OCI-LY7 (cell line): ENCODE measurements around the gene CPD. TPM values are rescaled to one million over a fixed set of nuclear protein-coding genes. Genes with fewer than 3 reads are reported as not detected.
A peak's percentile ranks its signal among the peaks of the same experiment; 100 is the strongest.

Experiments used
- BruUV-seq: library from RNA; stranded (reverse); fragments of 400-500 nt; replicated peaks from 2 replicates; lab custom pipeline; 2021; lab: Mats Ljungman, UMichigan
- CTCF ChIA-PET: fragments of 300-600 bp; sonication (Branson Sonifier 250); formaldehyde crosslinking; loops from one replicate; lab custom pipeline; 2022; ENCODE audit warnings: antibody characterized with exemption; ENCODE audit not compliant: unreplicated experiment; lab: Charles Lee
- POLR2A ChIA-PET: fragments of 300-600 bp; sonication (Branson Sonifier 250); formaldehyde crosslinking; loops from one replicate; lab custom pipeline; 2022; ENCODE audit warnings: antibody characterized with exemption; lab: Charles Lee
- DNase-seq: peaks from one replicate; pipeline ENCODE4 v3.0.0-alpha.2; 2015; ENCODE audit warnings: low spot score
- H2AFZ ChIP-seq: fragments of 200-600 bp; sonication (generic), shearing (Covaris generic); 2 replicates; pipeline ENCODE4 v1.6.1; 2014; ENCODE audit warnings: mild to moderate bottlenecking, antibody characterized with exemption, low read length, moderate library complexity
- H3K27ac ChIP-seq: fragments of 200-600 bp; sonication (generic); 2 replicates; pipeline ENCODE4 v1.5.1; 2014; ENCODE audit warnings: mixed run types, low read depth, mild to moderate bottlenecking, moderate library complexity, low read length, inconsistent platforms; ENCODE audit not compliant: poor library complexity, severe bottlenecking
- H3K36me3 ChIP-seq: fragments of 200-600 bp; sonication (generic); 2 replicates; pipeline ENCODE4 v1.6.1; 2014; ENCODE audit warnings: mild to moderate bottlenecking, antibody characterized with exemption, low read length, moderate library complexity, mixed read lengths; ENCODE audit not compliant: insufficient read depth
- H3K4me1 ChIP-seq: fragments of 200-600 bp; sonication (generic); 2 replicates; pipeline ENCODE4 v1.5.1; 2014; ENCODE audit warnings: mild to moderate bottlenecking, low read length; ENCODE audit not compliant: insufficient read depth, poor library complexity, severe bottlenecking
- H3K4me2 ChIP-seq: fragments of 200-600 bp; sonication (generic); 2 replicates; pipeline ENCODE4 v1.6.1; 2014; ENCODE audit warnings: mild to moderate bottlenecking, low read length
- H3K4me3 ChIP-seq: fragments of 200-600 bp; sonication (generic); 2 replicates; pipeline ENCODE4 v1.5.1; 2014; ENCODE audit warnings: mild to moderate bottlenecking, low read depth, low read length; ENCODE audit not compliant: poor library complexity, severe bottlenecking
- H3K79me2 ChIP-seq: fragments of 200-600 bp; sonication (generic); 2 replicates; pipeline ENCODE4 v1.6.1; 2016; ENCODE audit warnings: low read depth, mild to moderate bottlenecking, low read length, moderate library complexity, mixed read lengths; ENCODE audit not compliant: insufficient read depth
- H3K9me2 ChIP-seq: fragments of 200-600 bp; sonication (generic); 2 replicates; pipeline ENCODE4 v1.6.1; 2016; ENCODE audit warnings: mild to moderate bottlenecking, low read length, mixed read lengths; ENCODE audit not compliant: insufficient read depth
- H3K9me3 ChIP-seq: fragments of 200-600 bp; sonication (generic); 2 replicates; pipeline ENCODE4 v1.6.1; 2014; ENCODE audit warnings: mild to moderate bottlenecking, mixed run types, low read length, mixed read lengths
- H4K20me1 ChIP-seq: fragments of 200-600 bp; sonication (generic); 2 replicates; pipeline ENCODE4 v1.6.1; 2014; ENCODE audit warnings: mild to moderate bottlenecking, antibody characterized with exemption, low read length, moderate library complexity, mixed read lengths; ENCODE audit not compliant: insufficient read depth
- CTCF ChIP-seq: fragments of 200-600 bp; sonication (generic); conservative IDR thresholded peaks from 2 replicates; pipeline ENCODE4 v1.5.1; 2014; ENCODE audit warnings: mild to moderate bottlenecking, antibody characterized with exemption, low read length, moderate library complexity, mixed read lengths
- EZH2phosphoT487 ChIP-seq: fragments of 200-600 bp; sonication (generic); IDR thresholded peaks from 2 replicates; pipeline ENCODE4 v1.6.1; 2018; ENCODE audit warnings: low read depth, borderline replicate concordance, mild to moderate bottlenecking, mixed run types, antibody characterized with exemption, low read length, moderate library complexity, mixed read lengths
- intact Hi-C: fragments of 100-400 bp; cut with micrococcal nuclease; formaldehyde crosslinking; loops from one replicate; pipeline ENCODE4 v1.10.0; 2022; ENCODE audit not compliant: unreplicated experiment
- total RNA-seq, 2 experiments: library from RNA; depleted of rRNA in 1 of 2; stranded (reverse); fragments of >200 nt in 1 of 2; shearing (Covaris generic) in 1 of 2; gene quantifications; 2 replicates each; pipeline ENCODE4 v1.2.3, GENCODE V29; 2014 to 2022

Gene CPD
- total RNA-seq, 2 experiments from 2014 or later: 16.4 to 24.0 TPM

GRCh38 chr17:30368912-30369720, 9.6 kb upstream of the CPD start:
- no peak overlapping the region for H3K4me3 ChIP-seq
- TF ChIP-seq EZH2phosphoT487: no peak
- TF ChIP-seq CTCF: no peak
- intact Hi-C loops: no loop called here
- no peaks in the 10 kb centered on the region for H3K9me2 ChIP-seq
- peaks cover 3% of the 10 kb centered on the region for H3K4me1 ChIP-seq
- H4K20me1 ChIP-seq: no peaks in the 10 kb centered on the region
- H2AFZ ChIP-seq: no peak overlapping the region
- CTCF ChIA-PET: no interaction called here
- BruUV-seq: no TSS peak
- H3K9me3 ChIP-seq: no peaks in the 10 kb centered on the region
- no peaks in the 10 kb centered on the region for H3K79me2 ChIP-seq
- no peak overlapping the region for H3K4me2 ChIP-seq
- no peak for DNase-seq
- H3K36me3 ChIP-seq: no peaks in the 10 kb centered on the region
- H3K27ac ChIP-seq: no peak overlapping the region
- POLR2A ChIA-PET: interaction anchor here (0.6 to 0.9 kb wide), 3 partner anchors 15 to 69 kb away, joined by 3 to 4 read pairs (median 3); no protein-coding TSS in a partner anchor

- Histone ChIP-seq H2AFZ (no peak overlapping the region), H4K20me1 (no peaks in the 10 kb centered on the region), H3K4me3 (no peak overlapping the region), H3K9me2 (no peaks in the 10 kb centered on the region), H3K9me3 (no peaks in the 10 kb centered on the region), H3K4me1 (no peaks in the 10 kb centered on the region), H3K79me2 (no peaks in the 10 kb centered on the region), H3K4me2 (no peak overlapping the region), H3K27ac (no peak overlapping the region), H3K36me3 (no peaks in the 10 kb centered on the region)
- DNase-seq: no peak
- POLR2A ChIA-PET: interaction anchor here (0.5 kb wide), 1 partner anchor 207 kb away, joined by 5 read pairs; no protein-coding TSS in a partner anchor
- TF ChIP-seq EZH2phosphoT487 (no peak), CTCF (no peak)
- CTCF ChIA-PET: no interaction called here
- intact Hi-C loops: no loop called here
- BruUV-seq: no TSS peak
Measured at GRCh38 chr17:30369995-30370394, 8.7 kb upstream of the CPD start.

DNA sequence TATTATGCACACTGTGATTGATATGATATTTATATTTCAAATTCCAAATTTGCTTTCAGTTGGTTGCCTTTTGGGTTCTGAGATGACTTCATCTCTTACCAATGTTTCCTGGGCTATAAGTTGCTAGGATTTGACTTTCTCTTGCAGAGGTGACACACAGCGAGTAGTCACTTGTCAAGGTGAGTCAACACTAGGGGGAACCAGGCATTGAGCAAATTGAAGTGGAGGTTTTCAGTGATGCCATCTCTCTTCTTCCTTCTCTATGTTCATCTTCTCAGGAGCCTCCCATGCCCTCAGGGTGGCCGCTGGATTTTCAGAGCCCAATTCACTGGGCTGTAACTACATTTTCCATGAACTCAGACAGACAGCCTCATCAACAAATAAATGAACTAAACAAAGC, 6.0 kb upstream of the CPD start:
- Histone ChIP-seq H3K79me2 (no peaks in the 10 kb centered on the region), H2AFZ (no peak overlapping the region), H3K4me3 (no peak overlapping the region), H4K20me1 (no peaks in the 10 kb centered on the region), H3K27ac (no peak overlapping the region), H3K4me1 (no peaks in the 10 kb centered on the region), H3K36me3 (no peaks in the 10 kb centered on the region), H3K4me2 (no peak overlapping the region), H3K9me3 (no peaks in the 10 kb centered on the region), H3K9me2 (no peaks in the 10 kb centered on the region)
- no peak for TF ChIP-seq EZH2phosphoT487
- TF ChIP-seq CTCF: peak; percentile 49
- intact Hi-C loops: no loop called here
- BruUV-seq: no TSS peak
- CTCF ChIA-PET: no interaction called here
- POLR2A ChIA-PET: interaction anchor here (0.9 kb wide), 1 partner anchor 8 kb away, joined by 3 read pairs; no protein-coding TSS in a partner anchor
- peak; percentile 20 for DNase-seq
